ENCODE measurements around the gene RHEB. TPM values are rescaled to one million over a fixed set of nuclear protein-coding genes. Genes with fewer than 3 reads are reported as not detected.

Gene RHEB
- total RNA-seq, 2 donors from 2014 or later = 44.9 to 91.0 TPM

DNA sequence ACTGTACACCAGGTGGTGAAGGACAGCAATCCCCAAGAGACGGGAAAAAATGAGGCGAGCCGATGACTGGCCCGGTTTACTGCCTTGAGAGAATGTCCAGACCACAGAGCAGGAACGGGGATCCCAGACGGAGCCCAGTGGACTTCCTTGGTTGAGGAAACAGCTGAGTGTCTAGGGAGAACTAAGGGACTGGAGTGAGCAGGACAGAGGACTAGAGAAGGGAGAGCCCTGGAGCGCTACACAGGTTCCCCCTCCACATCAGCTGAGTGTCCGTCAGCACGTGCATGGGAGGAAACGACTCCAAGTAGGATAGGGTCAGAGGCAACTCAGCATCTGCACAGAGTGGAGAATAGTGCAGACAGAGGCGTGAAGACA, 102.8 kb downstream of the RHEB start:
- Histone ChIP-seq H3K36me3 (replicated peaks in 1 of 2; ENCODE audit: insufficient read depth in 1 of 2, low read depth in 2 of 2) (no peaks in the 10 kb centered on the region), H3K4me3 (no peak overlapping the region), H3K9me3 (no peaks in the 10 kb centered on the region), H3K27me3 (no peaks in the 10 kb centered on the region), H3K4me1 (no peaks in the 10 kb centered on the region), H3K27ac (no peak overlapping the region)
- DNase-seq (peak in 1 of 4 donors; percentile 48), ATAC-seq (peak; percentile 30)
- TF ChIP-seq CTCF (IDR thresholded peaks at IDR 0.05) (no peak), POLR2A (IDR thresholded peaks at IDR 0.05) (no peak)
- WGBS, 2 donors = 69% methylated on average over 11 of the region's 11 CpGs
- intact Hi-C loops (cut with DNase I) = no loop called here

GRCh38 chr7:151416112-151416940, 103.4 kb downstream of the RHEB start:
- no peak overlapping the region for H3K4me3 ChIP-seq
- no peaks in the 10 kb centered on the region for H3K27me3 ChIP-seq
- intact Hi-C loops (cut with DNase I) = no loop called here
- ATAC-seq (no peak), DNase-seq (no peak)
- H3K9me3 ChIP-seq = no peaks in the 10 kb centered on the region
- WGBS, 2 donors = 78 to 89% methylated on average over 9 to 10 of the region's 10 CpGs
- no peaks in the 10 kb centered on the region for H3K4me1 ChIP-seq
- no peaks in the 10 kb centered on the region for H3K36me3 ChIP-seq (replicated peaks in 1 of 2; ENCODE audit: insufficient read depth in 1 of 2, low read depth in 2 of 2)
- no peak for TF ChIP-seq CTCF (IDR thresholded peaks at IDR 0.05)
- no peak for TF ChIP-seq POLR2A (IDR thresholded peaks at IDR 0.05)
- H3K27ac ChIP-seq = no peak overlapping the region

Small RNAs within 50 kb of the gene (microRNA-seq; reads per million reads assigned to microRNA genes)
- 0 reads per million in 2 donors for gene MIR3907 (ENCODE audit: borderline number of aligned reads in 2 of 2, borderline replicate concordance in 2 of 2)

Small RNAs within 50 kb of the gene (small RNA-seq; reads per million reads assigned to genes)
- not detected for gene MIR3907
- gene RN7SL76P = not detected

Other genes starting within 250 kb of the RHEB start
- 10 to 100 TPM; 36.8 to 43.8 TPM for gene NUB1, start 178.1 kb downstream of the RHEB start, total RNA-seq
- 10 to 100 TPM in 1 of 2 donors, 1 to 10 TPM in 1; 3.9 to 11.2 TPM for gene WDR86, start 109.9 kb downstream of the RHEB start, total RNA-seq
- gene CRYGN, start 79.8 kb downstream of the RHEB start, total RNA-seq = not detected

All from body of pancreas (tissue), 4 donors.